ENCODE data around the gene RTCA.

DNA sequence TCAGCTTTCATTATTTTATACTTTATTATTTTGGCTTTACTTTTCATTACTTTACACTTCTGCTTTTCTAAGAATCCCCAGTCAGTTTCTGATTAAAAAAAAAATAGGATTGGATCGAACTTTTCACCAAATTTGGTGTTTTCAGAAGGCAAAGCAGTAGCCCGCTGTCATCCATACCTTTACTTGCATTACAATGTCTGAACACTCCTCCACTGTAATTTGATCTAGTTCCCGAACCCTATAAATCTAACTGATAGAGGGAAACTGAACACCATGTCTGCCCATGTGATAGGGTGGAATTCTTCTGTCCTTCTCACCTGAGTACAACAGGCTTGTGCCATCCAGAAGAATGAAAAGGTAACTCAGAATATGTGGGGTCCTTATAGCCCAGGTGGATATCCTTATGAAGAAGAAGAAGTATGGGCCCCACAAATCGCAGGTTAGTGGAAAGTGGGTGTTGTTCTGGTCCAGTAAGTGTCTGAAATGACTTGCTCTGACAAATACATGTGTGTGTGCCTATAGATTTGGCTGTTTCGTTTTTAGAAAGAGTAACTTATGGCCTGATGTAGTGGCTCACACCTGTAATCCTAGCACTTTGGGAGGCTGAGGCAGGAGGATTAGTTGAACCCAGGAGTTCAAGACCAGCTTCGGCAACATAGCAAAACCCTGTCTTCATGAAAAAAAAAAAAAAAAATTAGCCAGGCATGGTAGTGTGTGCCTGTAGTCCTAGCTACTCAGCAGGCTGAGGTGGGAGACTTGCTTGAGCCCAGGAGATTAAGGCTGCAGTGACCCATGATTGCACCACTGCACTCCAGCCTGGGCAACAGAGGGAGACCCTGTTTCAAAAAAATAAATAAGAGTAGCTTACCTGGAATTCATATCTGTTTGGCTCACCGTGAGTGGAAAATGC is 59.7 kb downstream of the RTCA start:
- TF ChIP-seq RAD21 (conservative IDR thresholded peaks at IDR 0.05) (no peak), EZH2 (IDR thresholded peaks at IDR 0.05; ENCODE audit: borderline replicate concordance, insufficient read depth, low read length, poor library complexity, severe bottlenecking) (no peak)
- TF ChIP-seq, protein P1, sequence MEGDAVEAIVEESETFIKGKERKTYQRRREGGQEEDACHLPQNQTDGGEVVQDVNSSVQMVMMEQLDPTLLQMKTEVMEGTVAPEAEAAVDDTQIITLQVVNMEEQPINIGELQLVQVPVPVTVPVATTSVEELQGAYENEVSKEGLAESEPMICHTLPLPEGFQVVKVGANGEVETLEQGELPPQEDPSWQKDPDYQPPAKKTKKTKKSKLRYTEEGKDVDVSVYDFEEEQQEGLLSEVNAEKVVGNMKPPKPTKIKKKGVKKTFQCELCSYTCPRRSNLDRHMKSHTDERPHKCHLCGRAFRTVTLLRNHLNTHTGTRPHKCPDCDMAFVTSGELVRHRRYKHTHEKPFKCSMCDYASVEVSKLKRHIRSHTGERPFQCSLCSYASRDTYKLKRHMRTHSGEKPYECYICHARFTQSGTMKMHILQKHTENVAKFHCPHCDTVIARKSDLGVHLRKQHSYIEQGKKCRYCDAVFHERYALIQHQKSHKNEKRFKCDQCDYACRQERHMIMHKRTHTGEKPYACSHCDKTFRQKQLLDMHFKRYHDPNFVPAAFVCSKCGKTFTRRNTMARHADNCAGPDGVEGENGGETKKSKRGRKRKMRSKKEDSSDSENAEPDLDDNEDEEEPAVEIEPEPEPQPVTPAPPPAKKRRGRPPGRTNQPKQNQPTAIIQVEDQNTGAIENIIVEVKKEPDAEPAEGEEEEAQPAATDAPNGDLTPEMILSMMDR (IDR thresholded peaks at IDR 0.05; ENCODE audit: poor library complexity, severe bottlenecking): no peak

All from neural cell (in vitro differentiated cells).